GM04503 (cell line): ENCODE measurements around the gene SRL.

Source experiments
- DNase-seq: peaks from one replicate; pipeline ENCODE4 v3.0.0-alpha.2; 2012; ENCODE audit warnings: low read depth

The SRL gene

DNA sequence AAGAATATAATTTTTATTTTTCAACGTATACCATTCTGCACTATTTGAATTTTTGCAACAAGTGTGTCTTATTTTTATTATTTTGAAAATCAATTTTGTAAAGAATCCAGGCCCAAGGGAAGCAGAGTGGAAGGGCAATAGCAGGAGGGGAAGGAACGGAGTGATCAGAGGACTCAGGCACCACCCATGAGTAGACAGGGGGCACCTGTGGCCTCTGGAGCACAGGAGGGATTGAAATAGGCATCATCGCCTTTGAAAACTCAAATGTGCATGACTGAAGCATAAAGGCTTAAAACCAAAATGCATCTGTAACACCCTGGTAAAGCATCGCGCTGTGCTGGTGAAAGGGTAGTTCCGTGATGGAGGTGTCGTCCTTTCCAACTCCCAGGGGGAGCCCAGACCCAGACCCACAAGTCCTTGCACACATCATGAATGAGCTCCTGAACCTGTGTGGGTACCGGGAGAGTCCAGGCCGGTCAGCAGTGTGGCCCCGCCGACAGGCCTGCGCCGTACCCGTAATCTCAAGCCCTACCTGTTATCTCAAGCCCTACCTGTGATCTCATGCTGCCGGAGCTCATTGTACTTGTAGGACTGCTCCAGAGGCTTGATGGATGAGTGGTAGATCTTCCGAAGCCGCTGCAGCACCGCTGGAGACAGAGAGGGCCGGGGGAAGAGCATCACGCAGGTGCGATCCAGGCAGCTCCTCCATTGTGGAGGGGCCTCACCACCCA is 39.1 kb downstream of the SRL start:
- no peak for DNase-seq

DNA sequence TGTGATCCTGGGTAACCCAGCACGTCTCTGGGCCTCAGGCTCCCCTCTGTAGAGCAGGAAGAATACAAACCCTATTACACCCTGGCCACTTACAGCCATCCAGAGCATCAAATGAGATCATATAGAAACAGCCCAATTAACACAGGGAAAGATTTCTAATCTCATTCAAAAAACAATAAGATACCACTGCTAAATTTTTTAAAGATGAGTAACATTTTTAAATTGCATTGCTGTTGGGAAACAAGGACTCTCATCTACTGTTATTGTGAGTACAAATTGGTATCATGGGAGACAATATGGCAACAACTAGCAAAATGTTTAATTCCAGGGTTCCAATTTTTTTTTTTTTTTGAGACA is 41.1 kb downstream of the SRL start:
- DNase-seq: peak; percentile 55

DNA sequence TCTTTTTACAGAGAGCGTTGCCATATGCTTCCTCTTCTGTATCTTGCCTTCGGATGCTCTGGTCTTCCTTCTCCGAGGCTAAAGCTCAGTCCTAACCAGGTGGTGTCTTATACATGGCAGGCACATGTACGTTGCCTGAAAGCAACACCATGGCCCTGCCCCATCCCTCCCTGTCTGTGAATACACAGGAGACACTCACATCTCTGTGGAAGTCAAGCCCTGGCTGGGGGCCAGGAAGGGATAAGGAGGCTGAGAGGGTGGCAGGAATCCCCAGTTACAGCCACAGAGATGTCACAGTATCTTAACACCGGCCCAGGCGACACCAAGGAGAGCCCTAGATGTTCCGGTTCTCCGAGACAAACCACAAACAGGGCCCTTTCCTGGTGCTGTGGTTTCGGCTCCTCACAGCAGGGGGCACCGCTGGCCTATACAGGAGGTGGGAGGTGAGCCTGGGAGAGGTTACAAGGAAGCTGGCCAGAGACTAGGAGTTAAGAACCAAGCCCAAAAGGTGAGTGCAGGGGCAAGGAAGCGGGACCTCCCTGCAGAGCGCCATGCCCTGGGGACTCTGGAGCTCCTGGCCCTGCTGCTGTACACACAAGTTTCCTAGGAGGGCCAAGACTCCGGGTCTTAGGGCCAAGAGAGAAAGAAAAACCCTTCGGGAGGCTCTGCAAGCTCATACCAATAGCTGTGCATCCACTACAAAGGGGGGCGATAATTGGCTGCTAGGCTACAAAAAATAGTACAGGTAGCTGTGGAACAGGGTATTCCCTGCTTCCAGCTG is 41.7 kb downstream of the SRL start:
- DNase-seq: no peak

DNA sequence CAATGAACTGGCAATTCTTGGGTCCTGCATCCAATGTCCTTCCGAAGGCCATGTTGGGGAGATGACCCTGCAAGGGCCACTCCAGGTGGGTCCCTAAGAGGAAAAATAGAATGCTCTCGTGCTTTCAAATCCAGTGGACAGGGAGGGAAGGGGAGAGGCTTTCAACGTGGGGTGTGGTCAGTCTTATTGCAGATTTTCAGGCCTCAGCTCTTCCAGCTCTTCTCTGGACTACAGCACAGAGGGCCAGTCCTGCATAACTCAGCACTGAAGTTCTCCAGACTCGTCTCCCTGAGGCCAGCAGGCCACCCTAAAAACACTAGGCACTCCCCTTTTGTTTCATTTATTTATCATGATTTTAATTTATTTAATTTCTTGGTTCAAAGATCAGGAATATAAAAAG is 43.1 kb downstream of the SRL start:
- no peak for DNase-seq

DNA sequence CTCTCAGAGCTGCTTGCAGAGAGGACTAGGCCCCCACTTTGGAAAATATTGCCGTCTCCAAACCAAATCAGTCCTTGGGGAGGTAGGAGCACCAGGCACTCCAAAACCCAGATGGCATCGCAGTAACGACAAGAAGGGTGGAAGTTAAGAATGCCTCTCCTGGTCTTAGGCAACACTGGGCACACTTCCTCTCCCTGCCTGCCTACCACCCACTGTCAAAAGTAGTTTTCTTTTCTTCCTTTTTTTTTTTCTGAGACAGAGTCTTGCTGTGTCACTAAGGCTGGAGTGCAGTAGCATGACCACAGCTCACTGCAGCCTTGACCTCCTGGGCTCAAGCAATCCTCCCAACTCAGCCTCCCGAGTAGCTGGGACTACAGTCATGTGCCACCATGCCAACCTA is 47.2 kb downstream of the SRL start:
- DNase-seq: no peak

DNA sequence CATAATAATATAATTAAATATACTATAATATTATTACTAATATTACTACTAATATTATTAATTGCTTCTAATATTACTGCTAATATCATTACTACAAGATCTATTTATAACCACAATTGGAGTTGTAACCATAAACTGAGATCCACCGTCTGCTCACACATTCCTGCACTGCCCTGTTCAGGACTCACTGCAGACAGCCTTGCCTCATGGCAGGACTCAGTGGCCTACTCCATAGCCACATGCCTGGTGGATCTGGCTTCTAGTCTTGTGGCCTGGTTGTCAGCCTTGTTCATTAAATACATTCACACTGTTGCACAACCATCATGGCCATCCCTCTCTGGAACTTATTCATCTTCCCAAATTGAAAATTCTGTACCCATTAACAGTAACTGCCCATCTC is 48.0 kb downstream of the SRL start:
- no peak for DNase-seq

DNA sequence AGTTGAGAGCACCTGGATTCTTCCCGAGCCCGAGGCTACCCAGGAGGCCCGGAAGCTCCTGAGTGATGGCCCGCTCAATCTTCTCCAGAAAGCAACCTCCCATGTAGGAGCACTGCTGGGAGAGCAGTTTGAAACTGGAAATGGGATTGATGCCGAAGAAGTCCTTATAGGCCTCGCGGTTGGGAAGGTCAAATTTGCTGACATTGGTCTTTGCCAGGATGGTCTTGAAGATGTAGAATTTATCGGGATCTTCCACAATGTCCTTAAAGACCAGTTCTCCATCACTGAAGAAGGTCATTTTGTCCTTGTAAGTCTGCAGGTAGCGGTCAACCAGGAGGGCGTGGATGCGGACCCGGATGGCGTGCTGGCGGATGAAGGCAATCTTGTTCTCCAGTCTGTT is 49.7 kb downstream of the SRL start:
- no peak for DNase-seq

DNA sequence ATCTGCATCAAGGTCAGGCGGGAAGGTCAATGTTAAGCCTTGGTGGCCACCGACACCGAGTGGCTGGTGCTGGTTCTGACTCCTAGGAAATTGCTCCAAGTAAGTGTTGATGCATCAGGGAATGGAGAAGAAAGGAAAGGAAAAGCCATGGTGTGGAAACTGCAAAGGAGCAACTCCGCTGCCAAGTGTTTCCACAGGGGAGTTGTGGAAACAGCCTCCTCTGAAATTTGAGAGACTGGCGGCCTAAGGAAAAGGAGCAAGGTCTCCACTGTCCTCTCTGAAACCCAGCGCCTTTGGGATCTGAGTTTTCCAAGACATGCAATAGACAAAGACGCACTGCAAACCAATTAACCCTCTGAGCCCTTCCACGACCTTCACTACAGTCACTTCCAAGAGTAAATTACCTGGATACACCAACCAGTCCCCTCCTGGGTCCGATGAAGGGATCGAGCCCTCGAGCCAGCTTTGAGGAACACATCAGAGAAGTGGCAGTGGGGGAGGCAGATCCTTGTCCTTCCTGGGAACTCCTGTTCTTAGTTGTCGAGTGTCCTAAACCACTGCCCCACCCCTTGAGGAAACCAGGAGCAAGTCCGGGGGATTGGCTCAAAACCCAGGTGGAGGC is 51.1 kb downstream of the SRL start:
- no peak for DNase-seq

DNA sequence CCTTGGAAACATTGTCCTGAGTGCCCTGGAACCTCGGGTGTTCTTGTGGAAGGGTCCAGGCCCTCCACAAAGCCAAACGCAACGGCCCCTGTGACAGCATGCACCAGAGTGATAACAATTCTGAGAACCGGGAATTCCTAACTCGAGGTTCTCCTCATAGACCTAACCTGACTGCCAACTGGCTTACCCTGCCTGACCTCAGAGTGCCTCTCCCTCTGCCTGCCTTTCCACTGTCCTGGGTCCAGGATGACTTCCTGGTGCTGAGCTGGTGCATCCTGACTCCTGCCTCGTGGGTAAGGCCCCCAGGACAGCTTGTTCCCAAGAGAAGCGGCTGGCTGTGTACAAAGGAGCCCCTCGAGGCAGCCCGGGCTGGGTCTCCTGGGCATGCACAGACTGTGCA is 51.8 kb downstream of the SRL start:
- DNase-seq: no peak

DNA sequence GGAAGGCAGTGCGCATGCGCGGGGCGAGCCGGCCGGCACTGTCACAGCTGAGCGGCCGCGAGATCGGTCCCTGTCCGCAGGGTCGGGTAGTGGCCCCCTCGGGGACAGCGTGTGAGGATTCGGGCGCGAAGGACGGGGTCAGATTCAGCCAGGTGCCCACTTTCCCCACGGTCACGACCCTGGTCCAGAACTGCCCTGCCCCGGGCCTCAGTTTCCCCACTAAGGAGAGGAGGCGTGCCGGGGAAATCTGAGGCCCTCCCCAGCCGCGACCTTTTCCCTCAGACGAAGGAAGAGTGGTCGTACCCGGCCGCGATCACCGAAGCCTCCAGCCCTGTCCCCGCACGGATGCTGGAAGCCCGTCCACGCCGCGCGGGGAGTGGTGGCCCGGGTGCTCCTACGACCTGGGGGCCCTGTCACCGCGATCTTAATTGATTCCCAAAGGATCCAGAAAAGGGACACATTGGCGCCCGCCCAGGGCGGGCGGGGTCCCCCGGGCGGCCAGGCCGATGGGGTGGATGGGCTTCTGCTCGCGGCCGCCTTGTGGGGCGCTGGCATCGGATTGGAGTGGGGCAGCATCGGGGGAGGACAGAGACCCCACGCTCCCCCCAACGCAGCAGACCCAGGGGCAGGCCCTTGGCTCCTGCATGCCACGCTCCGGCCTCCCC is 57.7 kb downstream of the SRL start:
- no peak for DNase-seq

DNA sequence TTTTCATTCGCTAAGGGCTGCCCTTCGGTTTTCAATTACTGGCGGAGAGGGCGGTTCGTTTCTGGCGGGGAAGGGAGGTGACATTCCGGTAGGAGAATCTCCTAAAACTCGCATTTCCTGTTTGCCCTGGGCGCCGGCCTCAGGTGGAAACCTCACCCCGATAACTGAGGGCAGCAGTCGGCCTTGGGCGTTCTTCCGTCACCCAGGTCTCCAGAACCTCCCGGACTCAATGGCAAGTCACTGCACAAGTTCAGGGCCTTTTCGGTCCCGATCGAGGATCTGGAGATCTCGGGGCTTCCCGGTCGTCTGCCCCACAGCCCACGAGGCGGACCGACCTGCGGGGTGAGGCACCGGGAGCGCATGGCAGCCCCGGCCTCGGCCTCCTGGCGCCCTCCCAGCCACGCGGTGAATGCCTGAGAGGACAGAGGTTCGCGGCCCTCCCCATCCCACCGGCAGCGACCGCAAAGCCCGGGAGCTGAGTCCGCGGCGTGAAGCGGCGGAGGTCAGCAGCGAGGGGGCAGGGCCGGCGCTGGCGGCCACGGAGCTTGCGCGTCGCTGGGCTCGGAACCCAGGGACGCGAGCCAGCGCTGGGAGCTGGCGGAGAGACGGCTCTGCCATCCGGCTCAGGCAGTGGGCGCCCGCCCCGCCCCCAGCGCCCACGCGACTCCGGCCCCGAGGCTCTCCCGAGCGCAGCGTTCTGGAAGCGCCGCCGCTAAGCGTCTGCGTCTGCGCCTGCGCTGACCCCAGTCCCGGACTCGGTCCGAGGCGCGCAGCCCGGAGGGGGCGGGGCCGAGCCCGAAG is 58.4 kb downstream of the SRL start:
- peak; percentile 59 for DNase-seq

DNA sequence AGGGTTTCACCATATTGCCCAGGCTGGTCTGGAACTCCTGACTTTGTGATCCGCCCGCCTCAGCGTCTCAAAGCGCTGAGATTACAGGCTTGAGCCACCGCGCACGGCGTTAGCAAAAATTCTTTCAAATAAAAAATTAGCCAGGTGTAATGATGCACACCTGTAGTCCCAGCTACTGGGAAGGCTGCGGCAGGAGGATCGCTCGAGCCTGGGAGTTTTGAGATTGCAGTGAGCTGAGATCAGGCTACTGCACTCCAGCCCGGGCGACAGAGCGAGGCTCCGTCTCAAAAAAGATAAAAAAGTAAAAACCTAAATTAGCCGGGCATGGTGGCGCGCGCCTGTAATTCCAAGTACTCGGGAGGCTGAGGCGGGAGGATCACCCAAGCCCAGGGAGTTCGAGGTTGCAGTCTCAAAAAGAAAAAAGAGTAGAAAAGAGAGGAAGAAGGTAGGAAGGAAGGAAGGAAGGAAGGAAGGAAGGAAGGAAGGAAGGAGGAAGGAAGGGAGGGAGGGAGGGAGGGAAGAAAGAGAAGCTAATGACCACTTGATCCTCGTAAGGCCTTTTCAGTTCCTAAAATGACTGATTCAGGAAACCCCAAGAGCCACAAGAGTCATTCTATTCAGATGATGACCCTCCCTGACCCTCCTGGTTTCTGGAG is 59.2 kb downstream of the SRL start:
- no peak for DNase-seq

DNA sequence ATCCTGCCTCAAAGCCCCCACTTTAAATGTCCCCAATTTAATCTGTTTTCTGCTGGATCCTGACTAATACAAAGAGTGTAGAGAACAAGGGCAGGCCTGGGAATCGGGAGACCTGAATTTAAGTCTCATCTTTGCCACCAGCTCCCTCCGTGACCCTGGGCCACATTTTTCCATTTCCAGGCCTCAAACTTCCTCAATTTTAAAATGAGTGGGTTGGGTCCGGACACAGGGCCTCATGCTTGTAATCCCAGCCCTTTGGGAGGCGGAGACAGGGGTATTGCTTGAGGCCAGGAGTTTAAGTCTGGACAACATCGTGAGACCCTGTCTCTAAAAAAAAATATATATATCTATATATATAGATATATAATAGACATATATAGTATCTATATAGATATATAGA is 61.4 kb downstream of the SRL start:
- DNase-seq: no peak

DNA sequence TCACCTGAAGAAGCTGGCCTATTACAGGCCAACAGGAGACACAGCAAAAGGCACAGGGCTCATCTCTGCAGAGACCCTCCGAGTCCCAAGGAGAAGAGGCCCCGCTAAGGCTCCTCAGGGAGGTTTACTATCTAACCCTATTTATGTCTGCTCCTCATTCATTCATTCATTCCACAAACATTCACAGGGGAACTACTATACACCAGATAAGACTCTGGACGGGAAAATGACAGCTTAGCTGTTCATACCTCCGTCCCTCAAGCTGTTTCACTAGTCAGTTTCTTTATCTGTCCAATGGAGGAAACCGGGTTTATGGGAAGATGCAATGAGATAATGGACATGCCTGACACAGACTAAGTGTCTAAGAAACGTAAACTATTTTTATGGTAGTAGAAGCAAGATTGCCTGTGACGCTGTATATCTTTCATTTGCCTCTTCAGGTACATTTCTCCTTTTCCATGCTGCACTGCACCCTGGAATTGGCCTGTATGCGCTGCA is 62.1 kb downstream of the SRL start:
- DNase-seq: no peak

DNA sequence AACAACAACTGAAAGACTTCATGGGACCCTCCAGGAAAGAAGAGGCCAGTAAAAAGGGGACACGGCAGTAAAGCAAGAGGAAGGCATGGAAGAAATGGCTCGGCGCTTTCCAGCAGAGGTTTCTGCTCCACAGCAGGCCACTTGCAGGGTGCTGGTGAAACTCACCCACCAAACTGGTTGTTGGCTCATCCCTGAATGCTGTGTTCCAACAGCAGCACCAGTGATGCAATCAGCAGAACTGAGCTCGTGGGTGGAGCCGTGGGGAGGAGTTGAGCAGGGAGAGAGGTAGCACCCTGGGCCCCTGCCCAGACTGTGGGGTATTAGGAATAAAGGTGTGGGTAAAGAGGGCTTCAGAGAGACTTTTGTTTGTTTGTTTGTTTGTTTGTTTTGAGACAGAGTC is 62.9 kb downstream of the SRL start:
- no peak for DNase-seq

DNA sequence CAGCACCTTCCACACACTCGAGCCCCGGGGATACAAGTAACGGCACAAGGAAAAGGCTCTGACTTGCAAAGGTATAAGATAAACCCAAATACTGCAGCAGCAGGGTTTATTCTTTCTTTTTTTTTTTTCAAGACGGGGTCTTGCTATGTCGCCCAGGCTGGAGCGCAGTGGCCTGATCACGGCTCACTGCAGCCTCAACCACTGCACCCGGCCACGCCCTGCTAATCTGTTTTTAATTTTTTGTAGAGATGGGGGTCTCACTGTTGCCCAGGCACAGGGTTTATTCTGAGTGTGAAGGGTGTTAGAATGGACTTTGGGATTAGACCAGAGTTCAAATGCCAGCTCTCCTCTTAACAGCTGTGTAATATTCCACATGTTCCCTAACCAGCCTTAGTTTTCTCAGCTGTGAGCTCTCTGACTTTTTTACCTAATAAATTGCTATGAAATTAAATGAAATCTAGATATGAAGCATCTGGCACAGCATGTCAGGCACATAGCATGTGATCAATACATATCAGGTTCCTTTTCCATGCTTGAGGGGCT is 63.3 kb downstream of the SRL start:
- DNase-seq: no peak

DNA sequence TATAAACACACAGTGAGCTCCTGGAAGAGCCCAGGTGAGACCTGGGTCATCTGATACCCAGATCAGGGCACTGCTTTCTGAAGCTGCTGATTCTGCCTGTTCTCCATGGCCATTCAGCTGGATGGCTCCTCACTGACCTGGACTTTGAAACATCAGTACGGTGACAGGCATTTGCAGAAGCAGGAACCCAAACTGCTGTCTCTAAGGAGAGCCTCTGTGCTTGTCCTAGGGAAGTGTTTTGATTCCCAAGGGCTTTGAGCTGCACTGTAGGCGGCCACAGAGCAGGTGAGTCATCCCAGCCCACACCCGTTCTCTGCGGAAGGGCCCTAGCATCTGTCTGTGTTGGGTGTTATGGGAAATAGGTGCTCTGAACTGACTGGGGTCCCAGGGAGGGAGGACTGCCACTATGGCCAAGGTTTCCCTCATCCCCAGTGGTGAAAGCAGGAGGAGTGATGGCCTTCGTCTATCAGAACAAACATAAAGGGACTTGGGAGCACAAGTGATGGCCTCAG is 64.9 kb downstream of the SRL start:
- no peak for DNase-seq

DNA sequence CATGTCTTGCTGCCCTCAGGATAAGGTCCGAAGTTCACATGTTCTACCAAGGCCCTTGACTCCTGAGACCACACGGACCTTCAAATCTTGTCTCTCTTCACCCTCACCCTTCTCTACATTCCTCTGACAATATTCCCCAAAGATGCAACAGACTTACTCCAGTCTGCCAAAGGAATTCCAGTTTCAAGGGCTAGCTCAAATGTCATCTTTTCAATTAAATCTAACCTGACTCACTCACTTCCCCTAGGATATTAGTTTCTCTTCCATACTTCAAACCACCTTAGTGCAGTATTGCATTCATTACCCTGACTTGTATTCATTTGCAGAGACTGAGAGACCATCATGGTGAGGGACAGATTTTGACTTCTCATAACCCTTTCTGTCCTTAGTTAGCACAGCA is 66.0 kb downstream of the SRL start:
- DNase-seq: no peak

DNA sequence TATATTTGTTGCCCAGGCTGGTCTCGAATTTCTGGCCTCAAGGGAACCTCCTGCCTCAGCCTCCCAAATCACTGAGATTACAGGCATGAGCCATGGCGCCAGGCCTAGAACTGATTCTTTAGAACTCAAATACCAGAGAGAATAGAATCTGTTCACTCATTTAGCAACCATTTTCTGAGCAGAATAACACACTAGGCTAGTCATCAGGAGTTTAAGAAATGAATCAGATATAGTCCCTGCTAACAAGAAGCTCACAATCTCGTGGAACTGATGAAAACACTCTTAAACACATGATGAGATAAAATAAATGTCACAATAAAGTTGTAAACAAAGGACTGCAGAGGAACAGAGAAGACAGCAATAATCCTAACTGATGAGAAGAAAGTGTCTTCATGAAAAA is 69.8 kb downstream of the SRL start:
- DNase-seq: peak; percentile 75

DNA sequence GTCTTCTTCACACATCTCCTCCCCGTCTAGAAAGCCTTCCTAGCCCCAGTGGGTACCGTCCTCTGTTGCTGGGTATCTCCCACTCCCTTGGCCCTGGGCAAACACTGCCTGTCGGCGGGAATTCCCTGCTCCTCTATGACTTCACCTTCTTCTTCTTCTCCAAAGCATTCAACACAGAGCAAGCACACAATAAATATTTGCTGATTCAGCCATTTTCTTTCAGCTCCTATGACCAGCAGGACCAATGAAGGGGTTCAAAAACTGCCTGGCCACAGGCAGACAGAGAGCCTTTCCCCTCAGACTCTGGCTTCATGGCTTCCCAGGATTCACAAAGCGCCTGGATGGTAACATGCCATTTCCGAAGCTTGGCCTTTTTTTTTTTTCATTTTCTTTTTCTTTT is 72.5 kb downstream of the SRL start:
- DNase-seq: no peak

DNA sequence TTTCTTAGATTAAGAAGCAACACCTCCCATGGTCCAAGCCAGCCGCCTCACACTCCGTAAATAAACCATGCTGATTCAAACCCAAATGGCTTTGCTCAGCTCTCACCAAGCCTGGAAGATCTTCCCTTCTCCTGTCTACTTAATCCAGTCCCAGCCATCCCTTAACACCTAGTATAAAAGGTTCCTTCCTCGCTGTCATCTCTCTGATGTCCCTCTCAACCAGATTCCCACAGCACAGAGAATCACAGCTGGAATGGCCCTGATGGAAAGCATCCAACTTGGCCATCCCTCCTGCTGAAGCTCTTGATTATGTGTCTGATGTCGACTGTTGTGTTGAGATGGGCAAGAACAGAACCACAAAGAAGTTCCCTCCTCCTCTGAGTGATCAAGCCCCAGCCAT is 75.1 kb downstream of the SRL start:
- no peak for DNase-seq
